ENCODE data around the gene SLC9A9. TPM values are rescaled to one million over a fixed set of nuclear protein-coding genes. Genes with fewer than 3 reads are reported as not detected.

SLC9A9 gene
- total RNA-seq, 2 experiments from 2014 or later: 12.2 TPM

- ATAC-seq (ENCODE audit: poor library complexity): no peak
- H3K27ac Mint-ChIP-seq: no peak overlapping the region
- no peak overlapping the region for H3K27ac ChIP-seq (ENCODE audit: low read depth in 1 of 2, low read length in 2 of 2)
- H3K4me3 ChIP-seq (ENCODE audit: low read length): no peak overlapping the region
- H3K9me3 Mint-ChIP-seq: no peaks in the 10 kb centered on the region
- no peaks in the 10 kb centered on the region for H3K27me3 ChIP-seq (ENCODE audit: control insufficient read depth in 1 of 2, insufficient read depth in 2 of 2, low read length in 2 of 2)
- no peak for TF ChIP-seq CTCF (IDR thresholded peaks at IDR 0.05)
- DNase-seq: no peak
- peaks cover 4% of the 10 kb centered on the region for H3K36me3 ChIP-seq (ENCODE audit: insufficient read depth, low read length)
- H3K4me1 ChIP-seq (ENCODE audit: insufficient read depth, low read length): no peaks in the 10 kb centered on the region
- intact Hi-C loops (cut with DNase I, micrococcal nuclease): no loop called here
- ChIA-PET POLR2A (no interaction called here), CTCF (no interaction called here)
- no peaks in the 10 kb centered on the region for H3K4me1 Mint-ChIP-seq (ENCODE audit: low read depth)
- H3K36me3 Mint-ChIP-seq (ENCODE audit: low read depth): peaks cover 29% of the 10 kb centered on the region
- H3K27me3 Mint-ChIP-seq: no peaks in the 10 kb centered on the region
- no peaks in the 10 kb centered on the region for H3K9me3 ChIP-seq (ENCODE audit: control insufficient read depth in 1 of 2, insufficient read depth in 1 of 2, low read length in 2 of 2)
- H3K4me3 Mint-ChIP-seq: no peak overlapping the region
Measured at GRCh38 chr3:143581972-143582722, 266.1 kb downstream of the SLC9A9 start.

- no peak overlapping the region for H3K27ac ChIP-seq (ENCODE audit: low read depth in 1 of 2, low read length in 2 of 2)
- intact Hi-C loops (cut with DNase I, micrococcal nuclease): no loop called here
- H3K36me3 ChIP-seq (ENCODE audit: insufficient read depth, low read length): peaks cover 13% of the 10 kb centered on the region
- Mint-ChIP-seq H3K36me3 (ENCODE audit: low read depth) (peaks cover 57% of the 10 kb centered on the region), H3K27me3 (no peaks in the 10 kb centered on the region), H3K4me1 (ENCODE audit: low read depth) (no peaks in the 10 kb centered on the region), H3K4me3 (no peak overlapping the region), H3K27ac (no peak overlapping the region), H3K9me3 (no peaks in the 10 kb centered on the region)
- no peak for TF ChIP-seq CTCF (IDR thresholded peaks at IDR 0.05)
- ATAC-seq (ENCODE audit: poor library complexity) (no peak), DNase-seq (no peak)
- no peaks in the 10 kb centered on the region for H3K27me3 ChIP-seq (ENCODE audit: control insufficient read depth in 1 of 2, insufficient read depth in 2 of 2, low read length in 2 of 2)
- H3K4me3 ChIP-seq (ENCODE audit: low read length): no peak overlapping the region
- POLR2A ChIA-PET: no interaction called here
- no peaks in the 10 kb centered on the region for H3K4me1 ChIP-seq (ENCODE audit: insufficient read depth, low read length)
- CTCF ChIA-PET: no interaction called here
- no peaks in the 10 kb centered on the region for H3K9me3 ChIP-seq (ENCODE audit: control insufficient read depth in 1 of 2, insufficient read depth in 1 of 2, low read length in 2 of 2)
Measured at GRCh38 chr3:143578810-143579435, 269.3 kb downstream of the SLC9A9 start.

- no peak overlapping the region for H3K27ac ChIP-seq (ENCODE audit: low read depth in 1 of 2, low read length in 2 of 2)
- intact Hi-C loops (cut with DNase I, micrococcal nuclease): no loop called here
- peaks cover 17% of the 10 kb centered on the region for H3K36me3 ChIP-seq (ENCODE audit: insufficient read depth, low read length)
- Mint-ChIP-seq H3K36me3 (ENCODE audit: low read depth) (peaks cover 60% of the 10 kb centered on the region), H3K27me3 (no peaks in the 10 kb centered on the region), H3K9me3 (no peaks in the 10 kb centered on the region), H3K27ac (no peak overlapping the region), H3K4me3 (no peak overlapping the region), H3K4me1 (ENCODE audit: low read depth) (no peaks in the 10 kb centered on the region)
- CTCF ChIA-PET: no interaction called here
- DNase-seq (no peak), ATAC-seq (ENCODE audit: poor library complexity) (no peak)
- no peaks in the 10 kb centered on the region for H3K27me3 ChIP-seq (ENCODE audit: control insufficient read depth in 1 of 2, insufficient read depth in 2 of 2, low read length in 2 of 2)
- no peak for TF ChIP-seq CTCF (IDR thresholded peaks at IDR 0.05)
- no peaks in the 10 kb centered on the region for H3K4me1 ChIP-seq (ENCODE audit: insufficient read depth, low read length)
- H3K9me3 ChIP-seq (ENCODE audit: control insufficient read depth in 1 of 2, insufficient read depth in 1 of 2, low read length in 2 of 2): no peaks in the 10 kb centered on the region
- POLR2A ChIA-PET: no interaction called here
- H3K4me3 ChIP-seq (ENCODE audit: low read length): no peak overlapping the region
Measured at GRCh38 chr3:143576568-143577270, 271.5 kb downstream of the SLC9A9 start.

All from CD4-positive, alpha-beta T cell (primary cell).